NCI-H2171 treated with DMSO at 0.1 percent for 48 hours (cell line): ENCODE data around the gene PRR12.

Experiments
- DNase-seq: peaks from one replicate; lab custom pipeline; 2025; lab: John Stamatoyannopoulos, UW

Gene PRR12

GRCh38 chr19:49590971-49591730, at the start of gene PRR12:
PRR12 (plus strand) TSS chr19:49591182; CDS start chr19:49591655, 473 bp downstream.
- peak; percentile 80 for DNase-seq

GRCh38 chr19:49541914-49542313, 49.1 kb upstream of the PRR12 start:
- DNase-seq: no peak

GRCh38 chr19:49542446-49542845, 48.5 kb upstream of the PRR12 start:
- DNase-seq: no peak

- no peak for DNase-seq
Measured at GRCh38 chr19:49543032-49543431, 48.0 kb upstream of the PRR12 start.

- no peak for DNase-seq
Measured at GRCh38 chr19:49544154-49544553, 46.8 kb upstream of the PRR12 start.

GRCh38 chr19:49546825-49547565, 44.0 kb upstream of the PRR12 start:
- peak; percentile 98 for DNase-seq

GRCh38 chr19:49549045-49549444, 41.9 kb upstream of the PRR12 start:
- no peak for DNase-seq

GRCh38 chr19:49551531-49551930, 39.5 kb upstream of the PRR12 start:
- DNase-seq: no peak

- no peak for DNase-seq
Measured at GRCh38 chr19:49552749-49553148, 38.2 kb upstream of the PRR12 start.

GRCh38 chr19:49553451-49554271, 37.3 kb upstream of the PRR12 start:
- DNase-seq: peak; percentile 42

GRCh38 chr19:49554701-49555181, 36.2 kb upstream of the PRR12 start:
- no peak for DNase-seq

GRCh38 chr19:49555600-49556411, 35.2 kb upstream of the PRR12 start:
- no peak for DNase-seq

GRCh38 chr19:49556412-49557398, 34.3 kb upstream of the PRR12 start:
- no peak for DNase-seq

- DNase-seq: no peak
Measured at GRCh38 chr19:49557641-49558325, 33.2 kb upstream of the PRR12 start.

- DNase-seq: no peak
Measured at GRCh38 chr19:49558591-49558990, 32.4 kb upstream of the PRR12 start.

GRCh38 chr19:49559443-49559842, 31.5 kb upstream of the PRR12 start:
- no peak for DNase-seq

GRCh38 chr19:49559928-49560327, 31.1 kb upstream of the PRR12 start:
- DNase-seq: no peak

- no peak for DNase-seq
Measured at GRCh38 chr19:49560358-49560900, 30.6 kb upstream of the PRR12 start.

GRCh38 chr19:49564616-49565045, 26.4 kb upstream of the PRR12 start:
- DNase-seq: no peak
